GM23338 (cell line): ENCODE results near the gene IL6R. TPM values are rescaled to one million over a fixed set of nuclear protein-coding genes. Genes with fewer than 3 reads are reported as not detected.

ENCODE experiments used
- ATAC-seq: fragments of 200-7000 bp; cut with Tn5 transposase; 3 replicates; pipeline ENCODE4 v1.9.1; 2020
- DNase-seq: peaks from one replicate; pipeline ENCODE4 v3.0.0-alpha.2; 2015; ENCODE audit warnings: low spot score
- H2AFZ ChIP-seq: fragments of 200-600 bp; sonication (generic); 2 replicates; pipeline ENCODE4 v1.8.0; 2016; ENCODE audit warnings: antibody characterized with exemption, mild to moderate bottlenecking, moderate library complexity
- H3F3A ChIP-seq: fragments of 200-600 bp; sonication (generic); replicated peaks from 2 replicates; pipeline ENCODE4 v1.8.0; 2017; ENCODE audit warnings: antibody characterized with exemption, mixed run types, low read depth
- H3K27ac ChIP-seq: fragments of 200-600 bp; sonication (generic); 2 replicates; pipeline ENCODE4 v1.6.1; 2016; ENCODE audit warnings: low read depth
- H3K27me3 ChIP-seq: fragments of 200-600 bp; sonication (generic); 2 replicates; pipeline ENCODE4 v1.8.0; 2016; ENCODE audit warnings: mild to moderate bottlenecking, mixed run types, moderate library complexity; ENCODE audit not compliant: insufficient read depth
- H3K36me3 ChIP-seq: fragments of 200-600 bp; sonication (generic); 2 replicates; pipeline ENCODE4 v1.8.0; 2016; ENCODE audit warnings: mild to moderate bottlenecking; ENCODE audit not compliant: insufficient read depth
- H3K4me1 ChIP-seq: fragments of 200-600 bp; sonication (generic); 2 replicates; pipeline ENCODE4 v1.8.0; 2016; ENCODE audit warnings: mild to moderate bottlenecking, moderate library complexity; ENCODE audit not compliant: insufficient read depth
- H3K4me2 ChIP-seq: fragments of 200-600 bp; sonication (generic); 2 replicates; pipeline ENCODE4 v1.7.1; 2017; ENCODE audit warnings: mixed run types
- H3K4me3 ChIP-seq: fragments of 200-600 bp; sonication (generic); 2 replicates; pipeline ENCODE4 v1.6.1; 2016; ENCODE audit warnings: mixed run types
- H3K79me2 ChIP-seq: fragments of 200-600 bp; sonication (generic); replicated peaks from 2 replicates; pipeline ENCODE4 v1.8.0; 2017; ENCODE audit warnings: mild to moderate bottlenecking; ENCODE audit not compliant: insufficient read depth
- H3K9me2 ChIP-seq: fragments of 200-600 bp; sonication (generic); 2 replicates; pipeline ENCODE4 v1.8.0; 2017; ENCODE audit not compliant: insufficient read depth
- H4K20me1 ChIP-seq: fragments of 200-600 bp; sonication (generic); replicated peaks from 2 replicates; pipeline ENCODE4 v1.8.0; 2017; ENCODE audit warnings: mild to moderate bottlenecking; ENCODE audit not compliant: insufficient read depth
- H3K27ac Mint-ChIP-seq: 2 replicates; pipeline ENCODE4 v1.8.0; 2020; ENCODE audit warnings: inconsistent platforms, mild to moderate bottlenecking, moderate library complexity, mixed read lengths
- H3K27me3 Mint-ChIP-seq: 3 replicates; pipeline ENCODE4 v1.8.0; 2022; ENCODE audit warnings: low read depth, mild to moderate bottlenecking, moderate library complexity, mixed read lengths, inconsistent platforms; ENCODE audit not compliant: insufficient read depth, poor library complexity
- H3K36me3 Mint-ChIP-seq: 3 replicates; pipeline ENCODE4 v1.8.0; 2021; ENCODE audit warnings: low read depth, mild to moderate bottlenecking, inconsistent platforms, moderate library complexity, mixed read lengths
- H3K4me1 Mint-ChIP-seq: 3 replicates; pipeline ENCODE4 v1.8.0; 2020; ENCODE audit warnings: mild to moderate bottlenecking, inconsistent platforms, mixed read lengths
- H3K4me3 Mint-ChIP-seq: 3 replicates; pipeline ENCODE4 v1.8.0; 2021; ENCODE audit warnings: moderate library complexity, mild to moderate bottlenecking, inconsistent platforms, mixed read lengths
- H3K9me3 Mint-ChIP-seq: 3 replicates; pipeline ENCODE4 v1.8.0; 2020; ENCODE audit warnings: moderate library complexity, mild to moderate bottlenecking, inconsistent platforms, mixed read lengths
- CREB1 ChIP-seq: fragments of 250-450 bp; sonication (Bioruptor Pico); IDR thresholded peaks from 2 replicates; pipeline ENCODE4 v1.5.0; 2020; ENCODE audit warnings: low read depth, mild to moderate bottlenecking, moderate library complexity
- NANOG ChIP-seq: IDR thresholded peaks from 2 replicates; pipeline ENCODE4 v1.6.1; 2016; ENCODE audit warnings: antibody characterized with exemption, borderline replicate concordance
- REST ChIP-seq: IDR thresholded peaks from one replicate; pipeline ENCODE4 v1.6.1; 2018; ENCODE audit warnings: antibody characterized with exemption; ENCODE audit not compliant: unreplicated experiment
- polyA plus RNA-seq: library from polyadenylated mRNA; unstranded; fragments of >200 nt; fragmentation: Nextera tagmentation; extraction: Ambion mirVana; gene quantifications from 2 replicates; pipeline ENCODE4 v1.2.1, GENCODE V29; 2016
- total RNA-seq: library from RNA; depleted of rRNA; stranded (reverse); fragments of >200 nt; shearing (Covaris generic); gene quantifications from 2 replicates; pipeline ENCODE4 v1.2.3, GENCODE V29; 2014
- TF ChIP-seq, protein P1 (sequence below): fragments of 250-450 bp; sonication (Bioruptor Pico); IDR thresholded peaks from 2 replicates; pipeline ENCODE4 v1.5.0; 2020; ENCODE audit warnings: mild to moderate bottlenecking, moderate library complexity

The IL6R gene
- total and polyA plus RNA-seq, 2 experiments from 2014 or later = 1.0 to 13.8 TPM

GRCh38 chr1:154460695-154461260 is 55.6 kb downstream of the IL6R start:
- Mint-ChIP-seq H3K4me3 (no peak overlapping the region), H3K4me1 (peaks cover 7% of the 10 kb centered on the region), H3K36me3 (no peaks in the 10 kb centered on the region), H3K27ac (no peak overlapping the region), H3K27me3 (peaks cover 4% of the 10 kb centered on the region), H3K9me3 (no peaks in the 10 kb centered on the region; the same call in 2 of the 3 replicates)
- no peak overlapping the region for H3K4me2 ChIP-seq
- H3K27me3 ChIP-seq = no peaks in the 10 kb centered on the region
- no peaks in the 10 kb centered on the region for H3K9me2 ChIP-seq
- no peaks in the 10 kb centered on the region; the same call in 1 of the 2 replicates for H3K4me1 ChIP-seq
- H4K20me1 ChIP-seq = no peaks in the 10 kb centered on the region
- no peaks in the 10 kb centered on the region for H3K36me3 ChIP-seq
- H3F3A ChIP-seq = no peaks in the 10 kb centered on the region
- H3K79me2 ChIP-seq = no peaks in the 10 kb centered on the region
- H3K4me3 ChIP-seq = no peak overlapping the region
- ATAC-seq (no peak), DNase-seq (no peak)
- H2AFZ ChIP-seq = no peak overlapping the region
- TF ChIP-seq REST (no peak), CREB1 (CRISPR knock-in tag) (no peak), NANOG (no peak)
- TF ChIP-seq, protein P1, sequence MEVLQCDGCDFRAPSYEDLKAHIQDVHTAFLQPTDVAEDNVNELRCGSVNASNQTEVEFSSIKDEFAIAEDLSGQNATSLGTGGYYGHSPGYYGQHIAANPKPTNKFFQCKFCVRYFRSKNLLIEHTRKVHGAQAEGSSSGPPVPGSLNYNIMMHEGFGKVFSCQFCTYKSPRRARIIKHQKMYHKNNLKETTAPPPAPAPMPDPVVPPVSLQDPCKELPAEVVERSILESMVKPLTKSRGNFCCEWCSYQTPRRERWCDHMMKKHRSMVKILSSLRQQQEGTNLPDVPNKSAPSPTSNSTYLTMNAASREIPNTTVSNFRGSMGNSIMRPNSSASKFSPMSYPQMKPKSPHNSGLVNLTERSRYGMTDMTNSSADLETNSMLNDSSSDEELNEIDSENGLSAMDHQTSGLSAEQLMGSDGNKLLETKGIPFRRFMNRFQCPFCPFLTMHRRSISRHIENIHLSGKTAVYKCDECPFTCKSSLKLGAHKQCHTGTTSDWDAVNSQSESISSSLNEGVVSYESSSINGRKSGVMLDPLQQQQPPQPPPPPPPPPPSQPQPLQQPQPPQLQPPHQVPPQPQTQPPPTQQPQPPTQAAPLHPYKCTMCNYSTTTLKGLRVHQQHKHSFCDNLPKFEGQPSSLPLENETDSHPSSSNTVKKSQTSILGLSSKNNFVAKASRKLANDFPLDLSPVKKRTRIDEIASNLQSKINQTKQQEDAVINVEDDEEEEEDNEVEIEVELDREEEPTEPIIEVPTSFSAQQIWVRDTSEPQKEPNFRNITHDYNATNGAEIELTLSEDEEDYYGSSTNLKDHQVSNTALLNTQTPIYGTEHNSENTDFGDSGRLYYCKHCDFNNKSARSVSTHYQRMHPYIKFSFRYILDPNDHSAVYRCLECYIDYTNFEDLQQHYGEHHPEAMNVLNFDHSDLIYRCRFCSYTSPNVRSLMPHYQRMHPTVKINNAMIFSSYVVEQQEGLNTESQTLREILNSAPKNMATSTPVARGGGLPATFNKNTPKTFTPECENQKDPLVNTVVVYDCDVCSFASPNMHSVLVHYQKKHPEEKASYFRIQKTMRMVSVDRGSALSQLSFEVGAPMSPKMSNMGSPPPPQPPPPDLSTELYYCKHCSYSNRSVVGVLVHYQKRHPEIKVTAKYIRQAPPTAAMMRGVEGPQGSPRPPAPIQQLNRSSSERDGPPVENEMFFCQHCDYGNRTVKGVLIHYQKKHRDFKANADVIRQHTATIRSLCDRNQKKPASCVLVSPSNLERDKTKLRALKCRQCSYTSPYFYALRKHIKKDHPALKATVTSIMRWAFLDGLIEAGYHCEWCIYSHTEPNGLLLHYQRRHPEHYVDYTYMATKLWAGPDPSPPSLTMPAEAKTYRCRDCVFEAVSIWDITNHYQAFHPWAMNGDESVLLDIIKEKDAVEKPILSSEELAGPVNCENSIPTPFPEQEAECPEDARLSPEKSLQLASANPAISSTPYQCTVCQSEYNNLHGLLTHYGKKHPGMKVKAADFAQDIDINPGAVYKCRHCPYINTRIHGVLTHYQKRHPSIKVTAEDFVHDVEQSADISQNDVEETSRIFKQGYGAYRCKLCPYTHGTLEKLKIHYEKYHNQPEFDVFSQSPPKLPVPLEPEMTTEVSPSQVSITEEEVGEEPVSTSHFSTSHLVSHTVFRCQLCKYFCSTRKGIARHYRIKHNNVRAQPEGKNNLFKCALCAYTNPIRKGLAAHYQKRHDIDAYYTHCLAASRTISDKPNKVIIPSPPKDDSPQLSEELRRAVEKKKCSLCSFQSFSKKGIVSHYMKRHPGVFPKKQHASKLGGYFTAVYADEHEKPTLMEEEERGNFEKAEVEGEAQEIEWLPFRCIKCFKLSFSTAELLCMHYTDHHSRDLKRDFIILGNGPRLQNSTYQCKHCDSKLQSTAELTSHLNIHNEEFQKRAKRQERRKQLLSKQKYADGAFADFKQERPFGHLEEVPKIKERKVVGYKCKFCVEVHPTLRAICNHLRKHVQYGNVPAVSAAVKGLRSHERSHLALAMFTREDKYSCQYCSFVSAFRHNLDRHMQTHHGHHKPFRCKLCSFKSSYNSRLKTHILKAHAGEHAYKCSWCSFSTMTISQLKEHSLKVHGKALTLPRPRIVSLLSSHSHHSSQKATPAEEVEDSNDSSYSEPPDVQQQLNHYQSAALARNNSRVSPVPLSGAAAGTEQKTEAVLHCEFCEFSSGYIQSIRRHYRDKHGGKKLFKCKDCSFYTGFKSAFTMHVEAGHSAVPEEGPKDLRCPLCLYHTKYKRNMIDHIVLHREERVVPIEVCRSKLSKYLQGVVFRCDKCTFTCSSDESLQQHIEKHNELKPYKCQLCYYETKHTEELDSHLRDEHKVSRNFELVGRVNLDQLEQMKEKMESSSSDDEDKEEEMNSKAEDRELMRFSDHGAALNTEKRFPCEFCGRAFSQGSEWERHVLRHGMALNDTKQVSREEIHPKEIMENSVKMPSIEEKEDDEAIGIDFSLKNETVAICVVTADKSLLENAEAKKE (CRISPR knock-in tag) = no peak
- H3K27ac ChIP-seq = no peak overlapping the region
